HEK293T (cell line): ENCODE data around the gene PPP1R15A.

Experiments
- CTCF ChIA-PET: fragments of 350-600 bp; formaldehyde crosslinking; extraction: SDS; loops from one replicate; lab custom pipeline; 2021; ENCODE audit warnings: antibody characterized with exemption, inconsistent platforms; lab: Yijun Ruan, JAX
- POLR2A ChIA-PET: fragments of 350-600 bp; formaldehyde crosslinking; extraction: SDS; loops from one replicate; lab custom pipeline; 2020; ENCODE audit warnings: antibody characterized with exemption, inconsistent platforms; lab: Yijun Ruan, JAX
- DNase-seq: peaks from one replicate; pipeline ENCODE4 v3.0.0; 2012; ENCODE audit warnings: mixed read lengths; ENCODE audit errors: extremely low spot score
- CTBP1 ChIP-seq: fragments of 450-650 bp; IDR thresholded peaks from 2 replicates; pipeline ENCODE4 v1.6.1; 2016; ENCODE audit warnings: borderline replicate concordance
- FOXM1 ChIP-seq: fragments of 450-650 bp; IDR thresholded peaks from 2 replicates; pipeline ENCODE4 v1.6.1; 2017; ENCODE audit warnings: mild to moderate bottlenecking, borderline replicate concordance
- L3MBTL2 ChIP-seq: fragments of 450-650 bp; conservative IDR thresholded peaks from 2 replicates; pipeline ENCODE4 v1.6.1; 2016; ENCODE audit warnings: mild to moderate bottlenecking
- PKNOX1 ChIP-seq: fragments of 450-650 bp; IDR thresholded peaks from 2 replicates; pipeline ENCODE4 v1.6.1; 2016
- SP1 ChIP-seq: fragments of 450-650 bp; IDR thresholded peaks from 2 replicates; pipeline ENCODE4 v1.6.1; 2017
- TARDBP ChIP-seq: fragments of 450-650 bp; IDR thresholded peaks from 2 replicates; pipeline ENCODE4 v1.6.1; 2016

PPP1R15A gene

GRCh38 chr19:48925240-48925843 is 53.1 kb downstream of the PPP1R15A start:
- no peak for DNase-seq
- CTCF ChIA-PET = no interaction called here
- no peak for TF ChIP-seq CTBP1
- no peak for TF ChIP-seq L3MBTL2
- TF ChIP-seq FOXM1 = no peak
- no peak for TF ChIP-seq PKNOX1
- TF ChIP-seq SP1 = no peak
- TF ChIP-seq TARDBP = no peak
- POLR2A ChIA-PET = no interaction called here
